Adipocyte (in vitro differentiated cells): ENCODE measurements around the gene WDR27.

Experiments
- DNase-seq: peaks from one replicate; pipeline ENCODE4 v3.0.0-alpha.2; 2015; ENCODE audit warnings: low read depth
- H3K27me3 ChIP-seq: replicated peaks from 2 replicates; pipeline ENCODE4 v1.7.0; 2013; ENCODE audit warnings: mild to moderate bottlenecking, low read length, moderate library complexity; ENCODE audit not compliant: control insufficient read depth, insufficient read depth
- H3K36me3 ChIP-seq: 2 replicates; pipeline ENCODE4 v1.7.0; 2013; ENCODE audit warnings: low read length, mild to moderate bottlenecking, moderate library complexity; ENCODE audit not compliant: control insufficient read depth, insufficient read depth, severe bottlenecking
- H3K4me1 ChIP-seq: 2 replicates; pipeline ENCODE4 v1.7.0; 2013; ENCODE audit warnings: mild to moderate bottlenecking, low read length, moderate library complexity; ENCODE audit not compliant: control insufficient read depth, insufficient read depth
- H3K4me3 ChIP-seq: 2 replicates; pipeline ENCODE4 v1.7.0; 2013; ENCODE audit warnings: mild to moderate bottlenecking, low read length, moderate library complexity
- H3K9ac ChIP-seq: 2 replicates; pipeline ENCODE4 v1.7.0; 2013; ENCODE audit warnings: mild to moderate bottlenecking, low read length, moderate library complexity
- H3K9me3 ChIP-seq: 2 replicates; pipeline ENCODE4 v1.7.0; 2013; ENCODE audit warnings: mild to moderate bottlenecking, low read length, moderate library complexity; ENCODE audit not compliant: control insufficient read depth

The WDR27 gene

DNA sequence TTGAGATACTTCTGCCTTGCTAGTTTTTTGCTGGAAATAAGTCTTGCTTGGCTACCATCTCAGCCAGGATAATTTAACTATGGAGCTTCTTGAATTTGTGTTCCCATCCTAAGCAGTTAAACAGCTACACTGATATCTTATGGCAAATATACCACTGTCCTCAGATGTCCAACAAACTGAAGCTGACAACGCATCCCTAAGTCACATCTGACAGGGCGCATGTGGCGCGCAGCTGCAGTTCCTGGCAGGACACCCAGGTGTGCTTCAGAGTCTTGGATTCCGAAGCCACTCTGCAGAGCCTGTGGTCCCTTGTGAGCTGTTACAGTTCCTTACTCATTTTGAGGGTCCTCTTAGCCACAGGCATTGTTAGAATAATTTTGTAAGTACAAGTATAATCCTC is 127.9 kb downstream of the WDR27 start:
- no peak overlapping the region for H3K9ac ChIP-seq
- no peaks in the 10 kb centered on the region for H3K27me3 ChIP-seq
- no peak for DNase-seq
- peaks cover 2% of the 10 kb centered on the region for H3K36me3 ChIP-seq
- no peaks in the 10 kb centered on the region for H3K4me1 ChIP-seq
- H3K4me3 ChIP-seq = no peak overlapping the region
- no peaks in the 10 kb centered on the region for H3K9me3 ChIP-seq

- no peak overlapping the region for H3K9ac ChIP-seq
- H3K36me3 ChIP-seq = no peaks in the 10 kb centered on the region
- H3K27me3 ChIP-seq = no peaks in the 10 kb centered on the region
- no peak overlapping the region for H3K4me3 ChIP-seq
- peak; percentile 21 for DNase-seq
- H3K9me3 ChIP-seq = no peaks in the 10 kb centered on the region
- peaks cover 4% of the 10 kb centered on the region for H3K4me1 ChIP-seq
Measured at GRCh38 chr6:169571123-169571962, 130.5 kb downstream of the WDR27 start.

DNA sequence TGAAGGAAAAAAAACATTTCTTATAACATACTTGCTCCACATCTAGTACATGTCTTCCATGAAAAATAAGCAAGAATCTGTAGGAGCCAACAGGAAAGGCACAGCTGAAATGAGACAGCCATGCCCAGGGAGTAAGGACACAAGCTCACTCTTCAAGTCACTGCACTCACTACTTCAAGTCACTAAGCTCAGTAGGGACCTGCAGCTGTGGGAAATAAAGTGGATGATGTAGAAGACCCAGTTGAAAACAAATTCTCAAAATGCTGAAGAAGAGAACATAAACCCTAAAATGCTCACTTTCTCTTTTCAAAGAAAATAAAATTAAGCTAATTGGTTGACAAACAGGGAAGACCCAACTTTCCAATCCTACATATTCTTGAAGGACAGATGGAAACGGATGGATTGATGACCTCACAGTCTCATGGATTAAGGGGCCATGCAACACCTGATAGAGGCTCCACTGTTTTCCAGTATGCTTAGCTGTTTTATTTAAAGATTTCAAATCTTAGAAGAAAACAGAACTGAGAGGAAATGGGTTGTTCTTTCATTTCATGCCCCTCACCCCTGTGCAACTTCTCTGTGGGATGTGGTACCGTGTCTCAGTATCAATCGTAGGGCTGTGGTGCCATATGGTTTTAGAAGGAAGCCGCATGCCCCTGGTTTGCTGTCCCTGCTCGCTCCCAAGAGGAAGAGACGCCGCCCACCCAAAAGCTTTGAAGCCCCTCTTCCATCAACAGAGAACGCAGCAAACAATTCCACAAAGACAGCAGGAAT is 133.3 kb downstream of the WDR27 start:
- no peak overlapping the region for H3K9ac ChIP-seq
- H3K4me3 ChIP-seq = no peak overlapping the region
- DNase-seq = no peak
- H3K27me3 ChIP-seq = no peaks in the 10 kb centered on the region
- no peaks in the 10 kb centered on the region for H3K9me3 ChIP-seq
- H3K36me3 ChIP-seq = no peaks in the 10 kb centered on the region
- H3K4me1 ChIP-seq = peaks cover 4% of the 10 kb centered on the region

- Histone ChIP-seq H3K4me3 (no peak overlapping the region), H3K9me3 (no peaks in the 10 kb centered on the region), H3K4me1 (peaks cover 4% of the 10 kb centered on the region), H3K9ac (no peak overlapping the region), H3K27me3 (no peaks in the 10 kb centered on the region), H3K36me3 (no peaks in the 10 kb centered on the region)
- DNase-seq = no peak
Measured at GRCh38 chr6:169567819-169568218, 134.0 kb downstream of the WDR27 start.

DNA sequence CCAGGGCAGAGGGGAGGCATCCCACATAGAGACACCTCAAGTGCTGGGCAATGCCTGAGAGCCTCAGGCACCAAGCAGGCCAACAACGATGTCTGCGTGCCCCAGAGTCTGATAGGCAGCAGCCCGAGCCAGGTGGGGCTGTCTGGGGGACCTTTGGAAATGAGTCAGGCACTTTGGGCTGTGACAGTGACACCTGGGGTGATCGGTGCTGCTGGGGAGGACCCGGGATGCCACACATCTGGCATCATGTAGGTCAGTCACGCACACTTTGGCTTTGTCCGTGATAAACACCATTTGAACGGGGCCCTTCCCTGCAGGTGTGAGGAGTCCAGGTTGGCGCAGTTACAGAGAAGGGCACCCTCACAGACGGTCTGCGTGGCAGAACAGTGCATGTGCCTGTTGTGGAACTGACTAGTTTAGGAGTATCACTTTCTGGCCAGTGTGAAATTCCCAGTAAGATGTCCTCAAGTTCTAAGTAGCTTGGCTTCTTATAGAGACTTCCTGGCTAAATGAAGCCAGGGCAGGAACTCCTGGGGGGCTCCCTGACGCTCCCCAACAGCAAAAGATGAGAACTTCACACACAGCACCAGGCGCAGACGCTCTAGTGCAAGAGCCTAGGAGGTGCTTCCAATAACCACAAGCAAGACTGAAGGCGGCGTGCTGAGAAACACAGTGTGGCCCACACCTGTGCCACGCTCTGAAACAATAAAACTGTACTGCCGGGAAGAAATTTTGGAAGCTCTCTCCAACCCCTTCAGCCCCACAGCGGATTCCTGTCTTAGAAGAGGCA is 134.7 kb downstream of the WDR27 start:
- Histone ChIP-seq H3K4me1 (peaks cover 4% of the 10 kb centered on the region), H3K4me3 (no peak overlapping the region), H3K36me3 (no peaks in the 10 kb centered on the region), H3K27me3 (no peaks in the 10 kb centered on the region), H3K9me3 (no peaks in the 10 kb centered on the region), H3K9ac (no peak overlapping the region)
- DNase-seq = no peak

DNA sequence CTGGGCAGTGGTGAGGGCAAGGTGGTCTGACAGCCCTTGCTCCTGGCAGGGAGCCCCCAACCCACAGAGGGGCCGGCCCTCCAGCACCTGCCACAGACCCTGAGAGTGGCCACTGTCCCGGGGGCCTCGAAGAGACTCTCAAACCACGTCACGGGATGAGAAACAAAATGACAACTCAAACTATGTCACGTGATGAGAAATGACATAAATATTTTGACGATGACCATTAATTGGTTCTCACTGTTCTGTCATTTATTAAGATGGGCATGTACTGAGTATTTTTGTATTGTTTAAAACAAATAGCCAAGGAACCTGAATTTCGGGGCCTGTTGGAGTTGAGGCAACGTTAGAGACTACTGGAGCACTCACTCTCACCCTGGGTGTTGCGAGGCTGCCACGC is 135.5 kb downstream of the WDR27 start:
- no peaks in the 10 kb centered on the region for H3K27me3 ChIP-seq
- DNase-seq = no peak
- H3K9me3 ChIP-seq = no peaks in the 10 kb centered on the region
- H3K4me1 ChIP-seq = peaks cover 4% of the 10 kb centered on the region
- no peak overlapping the region for H3K9ac ChIP-seq
- H3K36me3 ChIP-seq = no peaks in the 10 kb centered on the region
- H3K4me3 ChIP-seq = no peak overlapping the region

GRCh38 chr6:169564453-169565240 is 137.2 kb downstream of the WDR27 start:
- no peak overlapping the region for H3K4me3 ChIP-seq
- no peak for DNase-seq
- H3K9ac ChIP-seq = no peak overlapping the region
- no peaks in the 10 kb centered on the region for H3K9me3 ChIP-seq
- no peaks in the 10 kb centered on the region for H3K36me3 ChIP-seq
- peaks cover 4% of the 10 kb centered on the region for H3K4me1 ChIP-seq
- H3K27me3 ChIP-seq = no peaks in the 10 kb centered on the region

DNA sequence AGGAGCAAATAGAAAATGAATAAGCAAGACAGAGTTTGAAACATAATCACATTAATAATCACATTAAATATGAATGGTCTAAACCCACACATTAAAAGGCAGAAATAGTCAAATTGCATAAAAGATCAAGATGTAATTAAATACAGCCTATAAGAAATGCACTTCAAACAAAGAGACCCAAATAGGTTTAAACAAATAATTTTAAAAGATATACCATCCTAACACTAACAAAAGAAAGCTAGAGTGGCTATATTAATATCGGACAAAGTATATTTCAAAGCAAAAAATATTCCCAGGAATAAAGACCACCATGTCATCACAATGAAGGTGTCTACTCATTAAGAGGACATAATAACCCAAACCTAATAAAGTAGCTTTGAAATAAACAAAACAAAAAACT is 140.2 kb downstream of the WDR27 start:
- Histone ChIP-seq H3K27me3 (no peaks in the 10 kb centered on the region), H3K4me3 (no peak overlapping the region), H3K4me1 (no peaks in the 10 kb centered on the region), H3K9me3 (no peaks in the 10 kb centered on the region), H3K9ac (no peak overlapping the region), H3K36me3 (no peaks in the 10 kb centered on the region)
- no peak for DNase-seq

DNA sequence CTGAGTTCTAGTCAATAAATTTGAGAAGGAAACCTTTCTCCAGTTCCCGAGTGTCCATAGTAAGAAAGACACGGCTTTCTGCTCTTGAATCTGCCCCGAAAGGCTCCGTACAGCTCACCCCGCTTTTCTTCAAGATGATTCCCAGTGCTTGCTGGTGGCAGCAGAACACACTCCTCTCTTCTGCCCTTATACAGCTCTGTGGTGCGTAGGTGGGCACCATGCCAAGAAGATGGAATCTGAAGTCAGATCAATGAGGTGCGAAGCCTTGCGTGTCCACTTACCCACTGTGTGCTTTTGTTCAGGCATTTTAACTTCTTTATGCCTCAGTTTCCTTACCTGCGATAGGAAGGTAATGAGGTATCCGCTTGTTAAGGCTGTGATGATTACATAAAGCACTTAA is 142.2 kb downstream of the WDR27 start:
- no peak overlapping the region for H3K4me3 ChIP-seq
- no peak for DNase-seq

GRCh38 chr6:169558774-169559441 is 142.9 kb downstream of the WDR27 start:
- Histone ChIP-seq H3K27me3 (no peaks in the 10 kb centered on the region), H3K9ac (no peak overlapping the region), H3K4me3 (no peak overlapping the region), H3K36me3 (no peaks in the 10 kb centered on the region), H3K9me3 (no peaks in the 10 kb centered on the region), H3K4me1 (no peaks in the 10 kb centered on the region)
- no peak for DNase-seq

More for the DNA sequence above, 142.2 kb downstream of the WDR27 start:
- Histone ChIP-seq H3K9ac (no peak overlapping the region), H3K4me1 (no peaks in the 10 kb centered on the region), H3K27me3 (no peaks in the 10 kb centered on the region), H3K9me3 (no peaks in the 10 kb centered on the region), H3K36me3 (no peaks in the 10 kb centered on the region)
